ENCODE data around the gene WWC2.

The WWC2 gene

DNA sequence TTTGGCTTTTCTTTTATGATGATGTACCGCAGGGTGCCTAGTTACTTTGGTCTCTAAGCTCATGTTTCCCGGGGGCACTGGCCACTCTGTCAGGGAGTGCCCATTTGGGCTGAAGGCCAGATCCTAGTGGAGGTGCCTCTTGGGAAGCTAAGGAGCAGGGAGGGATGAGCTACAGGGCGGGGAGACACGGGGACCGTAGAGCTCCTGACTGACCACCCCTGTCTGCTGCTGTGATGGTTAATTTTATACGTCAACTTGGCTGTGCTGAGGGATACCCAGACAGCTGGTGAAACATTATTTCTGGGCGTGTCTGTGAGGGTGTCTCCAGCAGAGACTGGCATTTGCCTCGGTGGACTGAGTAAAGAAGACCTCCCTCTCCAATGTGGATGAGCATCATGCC is 248.1 kb downstream of the WWC2 start:
- H3K9me3 ChIP-seq (ENCODE audit: control insufficient read depth, low read length) = no peaks in the 10 kb centered on the region
- TF ChIP-seq, protein P1, sequence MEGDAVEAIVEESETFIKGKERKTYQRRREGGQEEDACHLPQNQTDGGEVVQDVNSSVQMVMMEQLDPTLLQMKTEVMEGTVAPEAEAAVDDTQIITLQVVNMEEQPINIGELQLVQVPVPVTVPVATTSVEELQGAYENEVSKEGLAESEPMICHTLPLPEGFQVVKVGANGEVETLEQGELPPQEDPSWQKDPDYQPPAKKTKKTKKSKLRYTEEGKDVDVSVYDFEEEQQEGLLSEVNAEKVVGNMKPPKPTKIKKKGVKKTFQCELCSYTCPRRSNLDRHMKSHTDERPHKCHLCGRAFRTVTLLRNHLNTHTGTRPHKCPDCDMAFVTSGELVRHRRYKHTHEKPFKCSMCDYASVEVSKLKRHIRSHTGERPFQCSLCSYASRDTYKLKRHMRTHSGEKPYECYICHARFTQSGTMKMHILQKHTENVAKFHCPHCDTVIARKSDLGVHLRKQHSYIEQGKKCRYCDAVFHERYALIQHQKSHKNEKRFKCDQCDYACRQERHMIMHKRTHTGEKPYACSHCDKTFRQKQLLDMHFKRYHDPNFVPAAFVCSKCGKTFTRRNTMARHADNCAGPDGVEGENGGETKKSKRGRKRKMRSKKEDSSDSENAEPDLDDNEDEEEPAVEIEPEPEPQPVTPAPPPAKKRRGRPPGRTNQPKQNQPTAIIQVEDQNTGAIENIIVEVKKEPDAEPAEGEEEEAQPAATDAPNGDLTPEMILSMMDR (IDR thresholded peaks at IDR 0.05) = no peak
- H3K4me3 ChIP-seq (ENCODE audit: low read depth, low read length) = no peak overlapping the region
- H3K4me2 ChIP-seq (ENCODE audit: low read length) = no peak overlapping the region
- no peak overlapping the region for H3K9ac ChIP-seq
- no peaks in the 10 kb centered on the region for H3K36me3 ChIP-seq (ENCODE audit: control insufficient read depth, insufficient read depth, low read length)
- H2AFZ ChIP-seq = no peak overlapping the region
- no peak overlapping the region for H3K27ac ChIP-seq
- no peaks in the 10 kb centered on the region for H3K79me2 ChIP-seq
- no peaks in the 10 kb centered on the region for H3K4me1 ChIP-seq
- no peaks in the 10 kb centered on the region for H3K27me3 ChIP-seq (ENCODE audit: control insufficient read depth, insufficient read depth, low read length)

DNA sequence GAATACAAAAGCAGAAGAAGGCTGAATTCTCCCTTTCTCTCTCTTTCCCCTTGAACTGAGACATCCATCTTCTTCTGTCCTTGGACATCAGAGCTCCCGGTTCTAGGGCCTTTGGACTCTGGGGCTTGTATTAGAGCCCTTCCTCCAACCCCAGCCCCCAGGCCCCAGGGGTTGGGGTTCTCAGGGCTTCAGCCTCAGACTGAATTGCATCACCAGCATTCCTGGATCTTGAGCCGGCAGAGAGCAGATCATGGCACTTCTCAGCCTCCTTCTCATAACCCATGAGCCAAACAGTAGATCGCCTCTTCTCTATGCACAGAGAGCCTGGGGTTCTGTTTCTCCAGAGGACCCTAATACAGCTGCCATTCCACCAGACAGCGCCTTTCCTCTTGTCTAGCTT is 248.5 kb downstream of the WWC2 start:
- H3K9me3 ChIP-seq (ENCODE audit: control insufficient read depth, low read length) = no peaks in the 10 kb centered on the region
- no peak overlapping the region for H3K9ac ChIP-seq
- H3K36me3 ChIP-seq (ENCODE audit: control insufficient read depth, insufficient read depth, low read length) = no peaks in the 10 kb centered on the region
- H3K27me3 ChIP-seq (ENCODE audit: control insufficient read depth, insufficient read depth, low read length) = no peaks in the 10 kb centered on the region
- no peaks in the 10 kb centered on the region for H3K4me1 ChIP-seq
- no peaks in the 10 kb centered on the region for H3K79me2 ChIP-seq
- no peak overlapping the region for H3K27ac ChIP-seq
- no peak overlapping the region for H3K4me3 ChIP-seq (ENCODE audit: low read depth, low read length)
- H2AFZ ChIP-seq = no peak overlapping the region
- TF ChIP-seq, protein P1 (IDR thresholded peaks at IDR 0.05) = no peak
- no peak overlapping the region for H3K4me2 ChIP-seq (ENCODE audit: low read length)

DNA sequence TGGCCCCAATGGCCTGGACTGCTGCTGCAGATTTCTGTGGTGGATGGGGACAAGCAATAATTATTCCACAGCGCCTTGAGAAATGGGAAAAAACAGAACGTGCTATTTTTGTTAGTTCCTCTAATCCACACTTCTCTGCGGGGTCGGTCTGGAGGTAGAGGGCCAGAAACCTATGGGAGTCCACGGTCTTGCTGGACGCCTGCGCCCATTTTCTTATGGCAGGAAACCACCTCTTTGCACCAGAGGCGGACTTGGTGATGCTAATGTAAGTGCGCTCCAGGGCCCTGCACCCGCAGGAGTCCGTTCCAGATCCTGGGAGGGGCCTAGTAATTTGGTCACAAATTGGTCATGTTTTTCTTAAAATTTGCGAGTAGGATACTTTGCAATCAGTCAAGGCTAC is 249.1 kb downstream of the WWC2 start:
- Histone ChIP-seq H3K9me3 (ENCODE audit: control insufficient read depth, low read length) (no peaks in the 10 kb centered on the region), H3K4me1 (no peaks in the 10 kb centered on the region), H3K36me3 (ENCODE audit: control insufficient read depth, insufficient read depth, low read length) (no peaks in the 10 kb centered on the region), H3K4me2 (ENCODE audit: low read length) (no peak overlapping the region), H2AFZ (no peak overlapping the region), H3K27ac (no peak overlapping the region), H3K9ac (no peak overlapping the region), H3K4me3 (ENCODE audit: low read depth, low read length) (no peak overlapping the region), H3K27me3 (ENCODE audit: control insufficient read depth, insufficient read depth, low read length) (no peaks in the 10 kb centered on the region), H3K79me2 (no peaks in the 10 kb centered on the region)
- TF ChIP-seq, protein P1 (IDR thresholded peaks at IDR 0.05) = no peak

DNA sequence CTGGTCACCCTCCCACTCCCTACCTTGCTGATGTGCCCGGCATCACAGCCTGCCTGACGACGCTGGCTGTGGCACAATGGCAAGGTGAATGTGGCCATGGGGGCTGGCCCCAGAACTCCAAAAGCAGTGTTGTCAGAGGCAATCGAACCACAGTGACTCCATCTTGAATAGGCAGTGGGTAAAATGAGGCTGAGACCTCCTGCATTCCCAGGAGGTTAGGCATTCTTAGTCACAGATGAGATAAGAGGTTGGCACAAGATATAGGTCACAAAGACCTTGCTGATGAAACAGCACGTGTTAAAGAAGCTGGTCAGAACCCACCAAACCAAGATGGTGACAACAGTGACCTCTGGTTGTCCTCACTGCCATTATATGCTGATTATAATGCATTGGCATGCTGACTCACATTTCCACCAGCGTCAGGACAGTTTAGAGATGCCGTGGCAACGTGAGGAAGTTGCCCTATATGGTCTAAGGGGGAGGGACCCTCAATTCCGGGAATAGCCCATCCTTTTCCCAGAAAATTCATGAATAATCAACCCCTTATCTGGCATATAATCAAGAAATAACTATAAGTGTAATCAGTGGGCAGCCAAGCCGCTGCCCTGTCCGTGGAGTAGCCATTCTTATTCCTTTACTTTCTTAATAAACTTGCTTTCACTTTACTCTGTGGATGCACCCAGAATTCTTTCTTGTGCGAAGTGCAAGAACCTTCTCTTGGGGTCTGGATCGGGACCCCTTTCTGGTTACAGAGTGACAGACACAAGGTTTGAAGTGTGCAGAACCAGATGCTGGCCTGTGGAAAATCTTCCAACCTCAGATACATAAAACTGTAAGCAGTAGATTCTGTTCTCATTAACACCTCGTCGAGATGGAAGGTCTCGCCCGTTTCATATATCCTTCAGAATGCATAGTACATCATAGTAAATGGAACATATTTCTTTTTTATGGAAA is 249.9 kb downstream of the WWC2 start:
- no peak overlapping the region for H3K4me3 ChIP-seq (ENCODE audit: low read depth, low read length)
- H3K4me1 ChIP-seq = no peaks in the 10 kb centered on the region
- no peak overlapping the region for H2AFZ ChIP-seq
- H3K36me3 ChIP-seq (ENCODE audit: control insufficient read depth, insufficient read depth, low read length) = no peaks in the 10 kb centered on the region
- H3K4me2 ChIP-seq (ENCODE audit: low read length) = no peak overlapping the region
- no peaks in the 10 kb centered on the region for H3K79me2 ChIP-seq
- TF ChIP-seq, protein P1 (IDR thresholded peaks at IDR 0.05) = no peak
- no peaks in the 10 kb centered on the region for H3K9me3 ChIP-seq (ENCODE audit: control insufficient read depth, low read length)
- no peak overlapping the region for H3K9ac ChIP-seq
- no peaks in the 10 kb centered on the region for H3K27me3 ChIP-seq (ENCODE audit: control insufficient read depth, insufficient read depth, low read length)
- no peak overlapping the region for H3K27ac ChIP-seq

DNA sequence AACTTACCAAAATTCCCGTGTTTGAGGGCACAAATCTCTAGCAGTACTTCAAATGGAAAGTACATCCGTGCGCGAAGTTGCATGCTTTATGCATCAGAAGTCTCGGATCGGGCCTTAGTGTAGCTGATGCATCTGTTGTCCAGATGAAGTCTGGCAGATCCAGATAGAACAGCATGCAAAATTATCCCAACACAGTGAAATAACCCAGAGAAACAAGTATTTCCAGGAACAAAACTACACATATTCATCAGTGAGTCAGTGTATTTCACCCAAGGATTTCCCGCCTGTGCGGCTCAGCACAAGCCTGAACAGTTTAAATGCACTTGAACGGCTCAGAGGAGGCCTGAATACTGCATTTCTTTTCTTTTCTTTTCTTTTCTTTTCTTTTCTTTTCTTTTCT is 250.6 kb downstream of the WWC2 start:
- no peaks in the 10 kb centered on the region for H3K79me2 ChIP-seq
- TF ChIP-seq, protein P1 (IDR thresholded peaks at IDR 0.05) = no peak

More for the DNA sequence above, 250.6 kb downstream of the WWC2 start:
- H3K9ac ChIP-seq = no peak overlapping the region
- H3K4me3 ChIP-seq (ENCODE audit: low read depth, low read length) = no peak overlapping the region
- no peaks in the 10 kb centered on the region for H3K4me1 ChIP-seq
- H3K27ac ChIP-seq = no peak overlapping the region
- H3K9me3 ChIP-seq (ENCODE audit: control insufficient read depth, low read length) = no peaks in the 10 kb centered on the region
- no peaks in the 10 kb centered on the region for H3K36me3 ChIP-seq (ENCODE audit: control insufficient read depth, insufficient read depth, low read length)
- H3K4me2 ChIP-seq (ENCODE audit: low read length) = no peak overlapping the region
- no peak overlapping the region for H2AFZ ChIP-seq
- H3K27me3 ChIP-seq (ENCODE audit: control insufficient read depth, insufficient read depth, low read length) = no peaks in the 10 kb centered on the region

Measured in parathyroid adenoma (tissue), 2 donors.